HepG2 (cell line): ENCODE measurements around the gene BZW1. TPM values are rescaled to one million over a fixed set of nuclear protein-coding genes. Genes with fewer than 3 reads are reported as not detected.

ENCODE experiments used
- ISL2 ChIP-seq: sonication (generic); formaldehyde crosslinking; IDR thresholded peaks from 2 replicates; pipeline ENCODE4 v1.5.0; 2020; ENCODE audit warnings: missing genetic modification reagents
- LCORL ChIP-seq, 2 experiments: fragments of 450-650 bp in 1 of 2; sonication (generic) in 1 of 2; formaldehyde crosslinking in 1 of 2; IDR thresholded peaks; 2 replicates each; pipeline versions ENCODE4 v1.5.0 to v1.6.1; 2017 to 2020; ENCODE audit warnings: antibody characterized with exemption in 1 of 2, missing genetic modification reagents in 1 of 2
- MAFF ChIP-seq: IDR thresholded peaks from 2 replicates; pipeline ENCODE4 v1.6.1; 2011; ENCODE audit warnings: low read depth, low read length, improper control_type of control experiment
- MEF2D ChIP-seq: sonication (generic); formaldehyde crosslinking; IDR thresholded peaks from 2 replicates; pipeline ENCODE4 v1.5.1; 2020; ENCODE audit warnings: mild to moderate bottlenecking, missing genetic modification reagents
- NFE2L1 ChIP-seq: sonication (generic); formaldehyde crosslinking; IDR thresholded peaks from 2 replicates; pipeline ENCODE4 v1.4.0; 2020; ENCODE audit warnings: missing genetic modification reagents, mild to moderate bottlenecking, borderline replicate concordance
- RARA ChIP-seq: IDR thresholded peaks from 2 replicates; pipeline ENCODE4 v1.6.1; 2016; ENCODE audit warnings: missing genetic modification reagents, missing compliant biosample characterization
- RBM39 ChIP-seq: fragments of 200-400 bp; formaldehyde crosslinking; IDR thresholded peaks from one replicate; pipeline ENCODE4 v1.6.1; 2018; ENCODE audit warnings: antibody characterized with exemption, mild to moderate bottlenecking, low read depth, low read length; ENCODE audit not compliant: poor library complexity, severe bottlenecking
- TAF1 ChIP-seq: sonication (generic); formaldehyde crosslinking; IDR thresholded peaks from 2 replicates; pipeline ENCODE4 v1.4.0; 2020; ENCODE audit warnings: missing genetic modification reagents
- ZFP82 ChIP-seq: sonication (generic); formaldehyde crosslinking; IDR thresholded peaks from 2 replicates; pipeline ENCODE4 v1.5.1; 2020; ENCODE audit warnings: mild to moderate bottlenecking, missing genetic modification reagents, borderline replicate concordance
- ZNF24 ChIP-seq: fragments of 450-650 bp; IDR thresholded peaks from 2 replicates; pipeline ENCODE4 v1.6.1; 2017; ENCODE audit warnings: antibody characterized with exemption, mild to moderate bottlenecking
- ZNF30 ChIP-seq: sonication (generic); formaldehyde crosslinking; IDR thresholded peaks from 2 replicates; pipeline ENCODE4 v1.5.0; 2020; ENCODE audit warnings: mild to moderate bottlenecking, missing genetic modification reagents
- ZNF775 ChIP-seq: sonication (generic); formaldehyde crosslinking; IDR thresholded peaks from 2 replicates; pipeline ENCODE4 v1.4.0; 2020; ENCODE audit warnings: missing genetic modification reagents, mild to moderate bottlenecking, moderate library complexity, borderline replicate concordance
- polyA plus RNA-seq, 8 experiments: library from polyadenylated mRNA; depleted of rRNA in 3 of 8; stranded (reverse) in 7 of 8; unstranded in 1 of 8; fragments of >200 nt; fragmentation: Illumina TruSeq in 4 of 8; extraction: Trizol in 4 of 8; gene quantifications; 2 replicates each; pipeline versions ENCODE4 v1.2.1 to v1.2.3, GENCODE V29; 2011 to 2016; ENCODE audit warnings: low read depth in 4 of 8, missing spikeins in 1 of 8, mixed read lengths in 1 of 8; ENCODE audit not compliant: insufficient read depth in 1 of 8
- total RNA-seq, 5 experiments: library from RNA; depleted of rRNA; stranded (reverse); fragments of >200 nt; fragmentation: Illumina TruSeq; extraction: Trizol; gene quantifications; 2 replicates each; pipeline ENCODE4 v1.2.3, GENCODE V29; 2016; ENCODE audit warnings: low read depth in 1 of 5
- TF ChIP-seq, protein P1 (sequence below): sonication (generic); formaldehyde crosslinking; IDR thresholded peaks from 2 replicates; pipeline ENCODE4 v1.9.0; 2021; ENCODE audit warnings: mild to moderate bottlenecking, missing genetic modification reagents
- TF ChIP-seq, protein P2 (sequence below): sonication (generic); formaldehyde crosslinking; IDR thresholded peaks from 2 replicates; pipeline ENCODE4 v1.9.0; 2021; ENCODE audit warnings: missing genetic modification reagents, mild to moderate bottlenecking, borderline replicate concordance
- TF ChIP-seq, protein P3 (sequence below): conservative IDR thresholded peaks from 2 replicates; pipeline ENCODE4 v1.6.1; 2018; ENCODE audit warnings: missing genetic modification reagents
- TF ChIP-seq, protein P4 (sequence below): sonication (generic); formaldehyde crosslinking; IDR thresholded peaks from 2 replicates; pipeline ENCODE4 v1.5.1; 2020; ENCODE audit warnings: missing genetic modification reagents, mild to moderate bottlenecking, borderline replicate concordance
- TF ChIP-seq, protein P5 (sequence below): sonication (generic); formaldehyde crosslinking; IDR thresholded peaks from 2 replicates; pipeline ENCODE4 v1.4.0; 2020; ENCODE audit warnings: mild to moderate bottlenecking, missing genetic modification reagents

The BZW1 gene
- total and polyA plus RNA-seq, 2 of the 13 experiments (the other 11 are each of a cell fraction or from before 2014, with no cell fraction given) = 106 to 384 TPM

DNA sequence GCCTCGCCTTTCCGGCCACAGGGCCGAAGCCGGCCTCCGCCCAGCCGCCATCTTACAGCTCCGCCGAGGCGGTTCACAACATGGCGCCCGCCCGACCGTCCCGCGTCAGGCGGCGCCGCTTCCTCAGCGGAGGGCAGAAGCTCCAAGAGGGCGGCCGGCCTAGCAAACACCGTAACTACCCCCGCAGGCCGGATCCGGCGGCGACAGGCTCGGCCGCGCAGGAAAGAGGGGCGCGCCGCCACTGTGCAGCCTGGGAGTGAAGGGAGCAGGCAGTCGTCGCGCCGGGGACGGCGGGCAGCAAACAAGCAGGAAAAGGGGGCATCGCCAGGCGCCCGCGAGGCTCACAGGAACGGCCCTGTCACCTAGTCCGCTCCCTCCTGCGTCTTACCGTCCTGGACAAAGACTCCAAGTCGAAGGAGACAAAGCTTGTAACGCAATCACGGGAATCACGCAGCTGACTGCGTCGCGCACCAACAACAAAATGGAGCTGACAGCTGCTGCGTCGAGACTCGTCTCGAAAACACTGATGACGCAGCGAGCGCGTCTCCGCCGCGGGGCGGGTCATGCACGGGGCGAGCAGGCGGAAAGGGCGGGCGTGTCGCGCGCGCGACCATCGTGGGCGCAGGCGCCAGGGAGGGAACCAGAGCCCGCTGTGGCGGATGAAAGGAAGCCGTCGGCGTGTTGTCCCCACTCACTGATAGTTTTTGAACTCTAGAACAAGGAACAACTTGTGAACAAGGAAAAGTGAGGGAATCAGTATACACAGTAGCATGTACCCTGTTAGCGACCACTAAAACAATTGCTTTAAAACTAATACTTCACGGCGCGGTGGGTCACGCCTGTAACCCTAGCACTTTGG, 52.7 kb downstream of the BZW1 start, which contains the start of gene CLK1 (continued):
- TF ChIP-seq, protein P1, sequence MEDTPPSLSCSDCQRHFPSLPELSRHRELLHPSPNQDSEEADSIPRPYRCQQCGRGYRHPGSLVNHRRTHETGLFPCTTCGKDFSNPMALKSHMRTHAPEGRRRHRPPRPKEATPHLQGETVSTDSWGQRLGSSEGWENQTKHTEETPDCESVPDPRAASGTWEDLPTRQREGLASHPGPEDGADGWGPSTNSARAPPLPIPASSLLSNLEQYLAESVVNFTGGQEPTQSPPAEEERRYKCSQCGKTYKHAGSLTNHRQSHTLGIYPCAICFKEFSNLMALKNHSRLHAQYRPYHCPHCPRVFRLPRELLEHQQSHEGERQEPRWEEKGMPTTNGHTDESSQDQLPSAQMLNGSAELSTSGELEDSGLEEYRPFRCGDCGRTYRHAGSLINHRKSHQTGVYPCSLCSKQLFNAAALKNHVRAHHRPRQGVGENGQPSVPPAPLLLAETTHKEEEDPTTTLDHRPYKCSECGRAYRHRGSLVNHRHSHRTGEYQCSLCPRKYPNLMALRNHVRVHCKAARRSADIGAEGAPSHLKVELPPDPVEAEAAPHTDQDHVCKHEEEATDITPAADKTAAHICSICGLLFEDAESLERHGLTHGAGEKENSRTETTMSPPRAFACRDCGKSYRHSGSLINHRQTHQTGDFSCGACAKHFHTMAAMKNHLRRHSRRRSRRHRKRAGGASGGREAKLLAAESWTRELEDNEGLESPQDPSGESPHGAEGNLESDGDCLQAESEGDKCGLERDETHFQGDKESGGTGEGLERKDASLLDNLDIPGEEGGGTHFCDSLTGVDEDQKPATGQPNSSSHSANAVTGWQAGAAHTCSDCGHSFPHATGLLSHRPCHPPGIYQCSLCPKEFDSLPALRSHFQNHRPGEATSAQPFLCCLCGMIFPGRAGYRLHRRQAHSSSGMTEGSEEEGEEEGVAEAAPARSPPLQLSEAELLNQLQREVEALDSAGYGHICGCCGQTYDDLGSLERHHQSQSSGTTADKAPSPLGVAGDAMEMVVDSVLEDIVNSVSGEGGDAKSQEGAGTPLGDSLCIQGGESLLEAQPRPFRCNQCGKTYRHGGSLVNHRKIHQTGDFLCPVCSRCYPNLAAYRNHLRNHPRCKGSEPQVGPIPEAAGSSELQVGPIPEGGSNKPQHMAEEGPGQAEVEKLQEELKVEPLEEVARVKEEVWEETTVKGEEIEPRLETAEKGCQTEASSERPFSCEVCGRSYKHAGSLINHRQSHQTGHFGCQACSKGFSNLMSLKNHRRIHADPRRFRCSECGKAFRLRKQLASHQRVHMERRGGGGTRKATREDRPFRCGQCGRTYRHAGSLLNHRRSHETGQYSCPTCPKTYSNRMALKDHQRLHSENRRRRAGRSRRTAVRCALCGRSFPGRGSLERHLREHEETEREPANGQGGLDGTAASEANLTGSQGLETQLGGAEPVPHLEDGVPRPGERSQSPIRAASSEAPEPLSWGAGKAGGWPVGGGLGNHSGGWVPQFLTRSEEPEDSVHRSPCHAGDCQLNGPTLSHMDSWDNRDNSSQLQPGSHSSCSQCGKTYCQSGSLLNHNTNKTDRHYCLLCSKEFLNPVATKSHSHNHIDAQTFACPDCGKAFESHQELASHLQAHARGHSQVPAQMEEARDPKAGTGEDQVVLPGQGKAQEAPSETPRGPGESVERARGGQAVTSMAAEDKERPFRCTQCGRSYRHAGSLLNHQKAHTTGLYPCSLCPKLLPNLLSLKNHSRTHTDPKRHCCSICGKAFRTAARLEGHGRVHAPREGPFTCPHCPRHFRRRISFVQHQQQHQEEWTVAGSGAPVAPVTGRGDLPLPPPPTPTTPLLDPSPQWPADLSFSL (CRISPR knock-in tag) = peak; percentile 69; the same call in 1 of the 2 replicates
- TF ChIP-seq, protein P2, sequence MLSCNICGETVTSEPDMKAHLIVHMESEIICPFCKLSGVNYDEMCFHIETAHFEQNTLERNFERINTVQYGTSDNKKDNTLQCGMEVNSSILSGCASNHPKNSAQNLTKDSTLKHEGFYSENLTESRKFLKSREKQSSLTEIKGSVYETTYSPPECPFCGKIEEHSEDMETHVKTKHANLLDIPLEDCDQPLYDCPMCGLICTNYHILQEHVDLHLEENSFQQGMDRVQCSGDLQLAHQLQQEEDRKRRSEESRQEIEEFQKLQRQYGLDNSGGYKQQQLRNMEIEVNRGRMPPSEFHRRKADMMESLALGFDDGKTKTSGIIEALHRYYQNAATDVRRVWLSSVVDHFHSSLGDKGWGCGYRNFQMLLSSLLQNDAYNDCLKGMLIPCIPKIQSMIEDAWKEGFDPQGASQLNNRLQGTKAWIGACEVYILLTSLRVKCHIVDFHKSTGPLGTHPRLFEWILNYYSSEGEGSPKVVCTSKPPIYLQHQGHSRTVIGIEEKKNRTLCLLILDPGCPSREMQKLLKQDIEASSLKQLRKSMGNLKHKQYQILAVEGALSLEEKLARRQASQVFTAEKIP (CRISPR knock-in tag) = peak; percentile 70; the same call in 1 of the 2 replicates
- peak; percentile 82 for TF ChIP-seq ISL2 (CRISPR knock-in tag)
- TF ChIP-seq, protein P3, sequence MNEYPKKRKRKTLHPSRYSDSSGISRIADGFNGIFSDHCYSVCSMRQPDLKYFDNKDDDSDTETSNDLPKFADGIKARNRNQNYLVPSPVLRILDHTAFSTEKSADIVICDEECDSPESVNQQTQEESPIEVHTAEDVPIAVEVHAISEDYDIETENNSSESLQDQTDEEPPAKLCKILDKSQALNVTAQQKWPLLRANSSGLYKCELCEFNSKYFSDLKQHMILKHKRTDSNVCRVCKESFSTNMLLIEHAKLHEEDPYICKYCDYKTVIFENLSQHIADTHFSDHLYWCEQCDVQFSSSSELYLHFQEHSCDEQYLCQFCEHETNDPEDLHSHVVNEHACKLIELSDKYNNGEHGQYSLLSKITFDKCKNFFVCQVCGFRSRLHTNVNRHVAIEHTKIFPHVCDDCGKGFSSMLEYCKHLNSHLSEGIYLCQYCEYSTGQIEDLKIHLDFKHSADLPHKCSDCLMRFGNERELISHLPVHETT (CRISPR knock-in tag) = peak; percentile 87
- TF ChIP-seq, protein P4, sequence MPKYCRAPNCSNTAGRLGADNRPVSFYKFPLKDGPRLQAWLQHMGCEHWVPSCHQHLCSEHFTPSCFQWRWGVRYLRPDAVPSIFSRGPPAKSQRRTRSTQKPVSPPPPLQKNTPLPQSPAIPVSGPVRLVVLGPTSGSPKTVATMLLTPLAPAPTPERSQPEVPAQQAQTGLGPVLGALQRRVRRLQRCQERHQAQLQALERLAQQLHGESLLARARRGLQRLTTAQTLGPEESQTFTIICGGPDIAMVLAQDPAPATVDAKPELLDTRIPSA = peak; percentile 93; the same call in 1 of the 2 replicates
- 0 out of 2 replicates have a peak, but pooled peaks have one; percentile 24 for TF ChIP-seq ZNF24
- peak; percentile 100 for TF ChIP-seq TAF1 (CRISPR knock-in tag)
- TF ChIP-seq, protein P5, sequence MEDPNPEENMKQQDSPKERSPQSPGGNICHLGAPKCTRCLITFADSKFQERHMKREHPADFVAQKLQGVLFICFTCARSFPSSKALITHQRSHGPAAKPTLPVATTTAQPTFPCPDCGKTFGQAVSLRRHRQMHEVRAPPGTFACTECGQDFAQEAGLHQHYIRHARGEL (CRISPR knock-in tag) = peak; percentile 89
- peak; percentile 61; the same call in 1 of the 2 replicates for TF ChIP-seq NFE2L1
- TF ChIP-seq LCORL (IDR thresholded peaks at IDR 0.05) = no peak
- peak; percentile 81 for TF ChIP-seq LCORL (CRISPR knock-in tag; IDR thresholded peaks at IDR 0.05)
- peak; percentile 94 for TF ChIP-seq RARA (CRISPR knock-in tag)
- TF ChIP-seq MEF2D (CRISPR knock-in tag) = peak; percentile 89
- peak; percentile 90; the same call in 1 of the 2 replicates for TF ChIP-seq ZFP82 (CRISPR knock-in tag)
- peak; percentile 23; the same call in 1 of the 2 replicates for TF ChIP-seq MAFF
- TF ChIP-seq RBM39 = peak; percentile 99
- peak; percentile 91; the same call in 1 of the 2 replicates for TF ChIP-seq ZNF775
- TF ChIP-seq ZNF30 (CRISPR knock-in tag) = peak; percentile 66; the same call in 1 of the 2 replicates
